HCT116 (cell line): ENCODE data around the gene CLDN10. TPM values are rescaled to one million over a fixed set of nuclear protein-coding genes. Genes with fewer than 3 reads are reported as not detected.

Source experiments
- ATAC-seq: fragments of 200-7000 bp; cut with Tn5 transposase; 2 replicates; pipeline ENCODE4 v1.9.1; 2020; ENCODE audit warnings: mild to moderate bottlenecking, moderate library complexity
- BruUV-seq: library from RNA; stranded (reverse); fragments of 400-500 nt; replicated peaks from 2 replicates; lab custom pipeline; 2021; lab: Mats Ljungman, UMichigan
- CTCF ChIA-PET: fragments of 300-600 bp; sonication (Branson Sonifier 250); formaldehyde crosslinking; loops from one replicate; lab custom pipeline; 2021; ENCODE audit warnings: antibody characterized with exemption; lab: Charles Lee
- POLR2A ChIA-PET: fragments of 300-600, 350-600 bp; sonication (Branson Sonifier 250); formaldehyde crosslinking; loops from one replicate; lab custom pipeline; 2021; ENCODE audit warnings: antibody characterized with exemption; lab: Charles Lee
- RAD21 ChIA-PET, 2 experiments: fragments of 300-600 bp; sonication (Branson Sonifier 250); formaldehyde crosslinking; loops; one replicate each; lab custom pipeline; 2023; ENCODE audit warnings: low total read pairs in 2 of 2; ENCODE audit not compliant: uncharacterized antibody in 2 of 2, unreplicated experiment in 2 of 2, low non-redundant PET in 1 of 2; lab: Charles Lee
- DNase-seq: peaks from one replicate; pipeline ENCODE4 v3.0.0-alpha.2; 2010; ENCODE audit warnings: low read depth, low spot score
- H2AFZ ChIP-seq: fragments of 200-600 bp; shearing (Covaris generic), sonication (generic); 2 replicates; pipeline ENCODE4 v1.6.1; 2017; ENCODE audit warnings: low read depth, mixed run types, mixed read lengths, antibody characterized with exemption, low read length; ENCODE audit not compliant: poor library complexity, severe bottlenecking
- H3K27ac ChIP-seq: 2 replicates; pipeline ENCODE4 v1.5.1; 2012; ENCODE audit warnings: low read depth, low read length
- H3K27me3 ChIP-seq: fragments of 200-600 bp; sonication (generic); 2 replicates; pipeline ENCODE4 v1.6.1; 2016; ENCODE audit warnings: mixed run types, low read length, mixed read lengths; ENCODE audit not compliant: insufficient read depth
- H3K36me3 ChIP-seq, 2 experiments: fragments of 200-500 bp in 1 of 2; fragments of 200-600 bp in 1 of 2; sonication (Bioruptor generic) in 1 of 2; sonication (generic) in 1 of 2; 2 replicates each; pipeline versions ENCODE4 v1.5.1 to v1.6.1; 2014 to 2016; ENCODE audit warnings: low read length in 2 of 2, inconsistent platforms in 1 of 2, mixed read lengths in 1 of 2, mixed run types in 1 of 2; ENCODE audit not compliant: insufficient read depth in 2 of 2, control insufficient read depth in 1 of 2
- H3K4me1 ChIP-seq, 2 experiments: fragments of 200-600 bp in 1 of 2; sonication (generic) in 1 of 2; 2 replicates each; pipeline versions ENCODE4 v1.5.1 to v1.6.1; 2012 to 2017; ENCODE audit warnings: low read length in 2 of 2, inconsistent platforms in 1 of 2, mild to moderate bottlenecking in 1 of 2, mixed read lengths in 1 of 2, mixed run types in 1 of 2, moderate library complexity in 1 of 2; ENCODE audit not compliant: insufficient read depth in 2 of 2, control insufficient read depth in 1 of 2
- H3K4me2 ChIP-seq: fragments of 200-600 bp; sonication (generic); 2 replicates; pipeline ENCODE4 v1.6.1; 2017; ENCODE audit warnings: mixed run types, low read length, mixed read lengths
- H3K4me3 ChIP-seq, 2 experiments: fragments of 200-600 bp in 1 of 2; sonication (generic) in 1 of 2; replicated peaks in 1 of 2; 2 replicates each; pipeline ENCODE4 v1.5.1; 2011 to 2016; ENCODE audit warnings: low read length in 2 of 2, control low read depth in 1 of 2, low read depth in 1 of 2, mild to moderate bottlenecking in 1 of 2, mixed read lengths in 1 of 2, mixed run types in 1 of 2
- H3K79me2 ChIP-seq: fragments of 200-600 bp; sonication (generic); 2 replicates; pipeline ENCODE4 v1.6.1; 2017; ENCODE audit warnings: mild to moderate bottlenecking, mixed run types, low read length, moderate library complexity, mixed read lengths; ENCODE audit not compliant: insufficient read depth
- H3K9ac ChIP-seq: fragments of 200-600 bp; sonication (generic); 2 replicates; pipeline ENCODE4 v1.6.1; 2016; ENCODE audit warnings: low read length, mixed read lengths
- H3K9me2 ChIP-seq: fragments of 200-600 bp; sonication (generic), shearing (Covaris generic); 2 replicates; pipeline ENCODE4 v1.6.1; 2017; ENCODE audit warnings: mixed run types, mild to moderate bottlenecking, moderate library complexity; ENCODE audit not compliant: insufficient read depth
- H3K9me3 ChIP-seq, 2 experiments: fragments of 200-500 bp in 1 of 2; fragments of 200-600 bp in 1 of 2; sonication (Bioruptor generic) in 1 of 2; sonication (generic) in 1 of 2; 2 replicates each; pipeline ENCODE4 v1.6.1; 2014 to 2017; ENCODE audit warnings: low read length in 2 of 2, mixed read lengths in 2 of 2, inconsistent platforms in 1 of 2, low read depth in 1 of 2, mild to moderate bottlenecking in 1 of 2, mixed run types in 1 of 2, moderate library complexity in 1 of 2; ENCODE audit not compliant: control insufficient read depth in 1 of 2, insufficient read depth in 1 of 2
- H4K20me1 ChIP-seq: fragments of 200-600 bp; sonication (generic), shearing (Covaris generic); 2 replicates; pipeline ENCODE4 v1.6.1; 2017; ENCODE audit warnings: mixed run types, mild to moderate bottlenecking, moderate library complexity; ENCODE audit not compliant: insufficient read depth
- CBX3 ChIP-seq: IDR thresholded peaks from 2 replicates; pipeline ENCODE4 v1.6.1; 2012; ENCODE audit warnings: low read depth
- EZH2phosphoT487 ChIP-seq: fragments of 200-600 bp; IDR thresholded peaks from 2 replicates; pipeline ENCODE4 v1.6.1; 2018; ENCODE audit warnings: antibody characterized with exemption, borderline replicate concordance
- FOSL1 ChIP-seq: IDR thresholded peaks from 2 replicates; pipeline ENCODE4 v1.6.1; 2012; ENCODE audit warnings: low read depth
- RAD21 ChIP-seq: IDR thresholded peaks from 2 replicates; pipeline ENCODE4 v1.6.1; 2012; ENCODE audit warnings: low read depth, mild to moderate bottlenecking
- intact Hi-C: fragments of 100-400 bp; cut with micrococcal nuclease; formaldehyde crosslinking; loops from 2 replicates; pipeline ENCODE4 v1.10.0; 2022
- total RNA-seq: library from RNA; stranded (reverse); gene quantifications from one replicate; pipeline ENCODE4 v1.2.1, GENCODE V29; 2021; ENCODE audit not compliant: unreplicated experiment
- TF ChIP-seq, protein P1 (sequence below): IDR thresholded peaks from 2 replicates; pipeline ENCODE4 v1.6.1; 2012
- TF ChIP-seq, protein P2 (sequence below), 3 experiments: fragments of 200-600 bp in 1 of 3; sonication (generic) in 1 of 3; IDR thresholded peaks in 2 of 3; conservative IDR thresholded peaks in 1 of 3; 2 replicates each; pipeline ENCODE4 v1.5.1; 2012 to 2017; ENCODE audit warnings: low read depth in 2 of 3, low read length in 2 of 3, antibody characterized with exemption in 1 of 3, borderline replicate concordance in 1 of 3, control low read depth in 1 of 3, mild to moderate bottlenecking in 1 of 3, mixed read lengths in 1 of 3, mixed run types in 1 of 3, moderate library complexity in 1 of 3; ENCODE audit not compliant: insufficient read depth in 1 of 3
- TF ChIP-seq, protein P3 (sequence below): IDR thresholded peaks from 2 replicates; pipeline ENCODE4 v1.6.1; 2012

CLDN10 gene
- total RNA-seq, 1 experiment from 2014 or later: not detected

DNA sequence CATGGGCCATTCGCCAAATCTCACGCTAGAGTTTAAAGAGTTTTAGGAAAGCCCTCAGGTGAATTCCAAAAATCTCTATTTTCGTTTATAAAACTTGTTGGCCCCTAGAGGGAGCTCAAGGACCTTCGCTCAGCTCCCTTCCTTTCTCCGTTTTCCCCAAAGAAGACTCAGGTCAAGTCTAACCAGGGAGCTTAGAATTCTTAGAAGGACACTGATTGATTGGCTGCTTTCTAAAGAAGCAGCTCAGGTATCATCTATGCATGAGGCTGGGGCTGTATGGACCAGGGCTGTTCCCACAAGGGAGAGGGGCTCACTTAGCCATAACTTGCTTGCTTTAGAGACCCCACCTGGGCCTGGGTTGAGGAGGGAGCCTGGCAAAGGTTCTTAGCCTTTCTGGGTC is 71.5 kb downstream of the CLDN10 start:
- peak; percentile 86 for ATAC-seq
- Histone ChIP-seq H3K9ac (no peak overlapping the region), H3K4me1 (no peaks in the 10 kb centered on the region), H3K4me3 (no peak overlapping the region), H3K27me3 (no peaks in the 10 kb centered on the region), H4K20me1 (no peaks in the 10 kb centered on the region), H3K36me3 (no peaks in the 10 kb centered on the region), H3K4me2 (no peak overlapping the region), H3K79me2 (no peaks in the 10 kb centered on the region), H3K27ac (no peak overlapping the region), H2AFZ (peak overlapping the region; percentile 54), H3K9me2 (no peaks in the 10 kb centered on the region), H3K9me3 (no peaks in the 10 kb centered on the region)
- intact Hi-C loops: loop anchor here (1.0 to 10.0 kb wide), 5 partner anchors 37 to 1343 kb away; no protein-coding TSS in a partner anchor
- ChIA-PET POLR2A (interaction anchor here (0.6 to 1.2 kb wide), 3 partner anchors 12 to 1193 kb away, joined by 4 to 5 read pairs (median 4); no protein-coding TSS in a partner anchor), RAD21 (interaction anchor here (1.0 to 1.7 kb wide), 4 partner anchors 37 to 210 kb away, joined by 3 to 14 read pairs (median 8); no protein-coding TSS in a partner anchor), CTCF (interaction anchor here (0.6 to 4.1 kb wide), 24 partner anchors 10 to 1343 kb away, joined by 3 to 85 read pairs (median 3); partner anchors contain the start of genes DNAJC3 and DZIP1)
- TF ChIP-seq FOSL1 (no peak), RAD21 (peak; percentile 79), CBX3 (no peak)
- TF ChIP-seq, protein P1, sequence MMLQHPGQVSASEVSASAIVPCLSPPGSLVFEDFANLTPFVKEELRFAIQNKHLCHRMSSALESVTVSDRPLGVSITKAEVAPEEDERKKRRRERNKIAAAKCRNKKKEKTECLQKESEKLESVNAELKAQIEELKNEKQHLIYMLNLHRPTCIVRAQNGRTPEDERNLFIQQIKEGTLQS: no peak
- TF ChIP-seq, protein P2, sequence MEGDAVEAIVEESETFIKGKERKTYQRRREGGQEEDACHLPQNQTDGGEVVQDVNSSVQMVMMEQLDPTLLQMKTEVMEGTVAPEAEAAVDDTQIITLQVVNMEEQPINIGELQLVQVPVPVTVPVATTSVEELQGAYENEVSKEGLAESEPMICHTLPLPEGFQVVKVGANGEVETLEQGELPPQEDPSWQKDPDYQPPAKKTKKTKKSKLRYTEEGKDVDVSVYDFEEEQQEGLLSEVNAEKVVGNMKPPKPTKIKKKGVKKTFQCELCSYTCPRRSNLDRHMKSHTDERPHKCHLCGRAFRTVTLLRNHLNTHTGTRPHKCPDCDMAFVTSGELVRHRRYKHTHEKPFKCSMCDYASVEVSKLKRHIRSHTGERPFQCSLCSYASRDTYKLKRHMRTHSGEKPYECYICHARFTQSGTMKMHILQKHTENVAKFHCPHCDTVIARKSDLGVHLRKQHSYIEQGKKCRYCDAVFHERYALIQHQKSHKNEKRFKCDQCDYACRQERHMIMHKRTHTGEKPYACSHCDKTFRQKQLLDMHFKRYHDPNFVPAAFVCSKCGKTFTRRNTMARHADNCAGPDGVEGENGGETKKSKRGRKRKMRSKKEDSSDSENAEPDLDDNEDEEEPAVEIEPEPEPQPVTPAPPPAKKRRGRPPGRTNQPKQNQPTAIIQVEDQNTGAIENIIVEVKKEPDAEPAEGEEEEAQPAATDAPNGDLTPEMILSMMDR (IDR thresholded peaks at IDR 0.05 in 2 of 3, conservative IDR thresholded peaks at IDR 0.05 in 1 of 3; ENCODE audit: borderline replicate concordance in 1 of 3, insufficient read depth in 1 of 3, low read depth in 2 of 3, low read length in 2 of 3): peak; percentile 59 to 78 (median 65)
- BruUV-seq: no TSS peak
- peak; percentile 39 for DNase-seq

DNA sequence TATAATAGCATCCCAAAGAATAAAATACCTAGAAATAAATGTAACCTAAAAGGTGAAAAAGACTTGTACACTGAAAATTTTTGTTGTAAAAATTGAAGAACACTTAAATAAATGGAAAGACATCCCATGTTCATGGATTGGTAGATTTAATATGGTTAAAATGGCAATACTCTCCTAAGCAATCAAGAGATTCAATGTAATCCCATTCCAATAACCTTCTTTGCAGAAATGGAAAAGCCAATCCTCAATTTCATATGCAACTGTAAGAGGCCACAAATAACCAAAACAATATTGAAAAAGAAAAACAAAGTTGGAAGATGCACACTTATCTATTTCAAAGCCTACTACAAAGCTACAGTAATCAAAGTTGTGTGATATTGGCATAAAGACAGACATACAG is 74.2 kb downstream of the CLDN10 start:
- H2AFZ ChIP-seq: no peak overlapping the region
- no peak overlapping the region for H3K9ac ChIP-seq
- BruUV-seq: no TSS peak
- no peaks in the 10 kb centered on the region for H3K9me2 ChIP-seq
- no peaks in the 10 kb centered on the region for H3K79me2 ChIP-seq
- intact Hi-C loops: loop anchor here (10.0 kb wide), 1 partner anchor 588 kb away; no protein-coding TSS in a partner anchor
- ATAC-seq: no peak
- DNase-seq: no peak
- H4K20me1 ChIP-seq: no peaks in the 10 kb centered on the region
- H3K4me2 ChIP-seq: no peak overlapping the region
- H3K4me1 ChIP-seq: no peaks in the 10 kb centered on the region
- no peaks in the 10 kb centered on the region for H3K27me3 ChIP-seq
- TF ChIP-seq EZH2phosphoT487: no peak
- TF ChIP-seq, protein P3, sequence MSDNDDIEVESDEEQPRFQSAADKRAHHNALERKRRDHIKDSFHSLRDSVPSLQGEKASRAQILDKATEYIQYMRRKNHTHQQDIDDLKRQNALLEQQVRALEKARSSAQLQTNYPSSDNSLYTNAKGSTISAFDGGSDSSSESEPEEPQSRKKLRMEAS: no peak
- TF ChIP-seq, all 23 proteins: peak for 0
- no peaks in the 10 kb centered on the region for H3K9me3 ChIP-seq
- ChIA-PET RAD21 (no interaction called here), CTCF (interaction anchor here (2.3 to 4.1 kb wide), 2 partner anchors 34 to 207 kb away, joined by 9 to 85 read pairs; no protein-coding TSS in a partner anchor), POLR2A (no interaction called here)
- no peak overlapping the region for H3K4me3 ChIP-seq
- H3K27ac ChIP-seq: no peak overlapping the region
- no peaks in the 10 kb centered on the region for H3K36me3 ChIP-seq
